ENCODE measurements around the gene ZRSR2. TPM values are rescaled to one million over a fixed set of nuclear protein-coding genes. Genes with fewer than 3 reads are reported as not detected.

The ZRSR2 gene
- total RNA-seq, 4 donors from 2014 or later = 3.9 to 8.4 (median 6.9) TPM

- in situ Hi-C loops (cut with MboI; ENCODE audit: low sequenced_read_pairs in 4 of 4) = loop anchor here in 1 of 4 donors (25.0 kb wide), 1 partner anchor 95 kb away; no protein-coding TSS in a partner anchor
- ATAC-seq (no peak), DNase-seq (no peak)
- Histone ChIP-seq H3K4me1 (no peaks in the 10 kb centered on the region), H3K9me3 (no peaks in the 10 kb centered on the region), H3K27ac (no peak overlapping the region), H3K36me3 (peaks cover 0 to 30% of the 10 kb centered on the region in 2 donors), H3K4me3 (no peak overlapping the region), H3K27me3 (no peaks in the 10 kb centered on the region)
- TF ChIP-seq POLR2A (IDR thresholded peaks at IDR 0.05) (no peak), CTCF (IDR thresholded peaks at IDR 0.05 in 4 of 5, conservative IDR thresholded peaks at IDR 0.05 in 1 of 5) (no peak)
- intact Hi-C loops (cut with DNase I; ENCODE audit: low total_unique reads) = no loop called here
Measured at GRCh38 chrX:15816886-15817285, 26.6 kb downstream of the ZRSR2 start.

GRCh38 chrX:15820106-15821073 lies 30.1 kb downstream of the ZRSR2 start:
- Histone ChIP-seq H3K4me1 (no peaks in the 10 kb centered on the region), H3K4me3 (no peak overlapping the region), H3K27ac (no peak overlapping the region), H3K27me3 (no peaks in the 10 kb centered on the region), H3K36me3 (peaks cover 0 to 30% of the 10 kb centered on the region in 2 donors), H3K9me3 (no peaks in the 10 kb centered on the region)
- no peak for DNase-seq
- intact Hi-C loops (cut with DNase I; ENCODE audit: low total_unique reads) = no loop called here
- in situ Hi-C loops (cut with MboI; ENCODE audit: low sequenced_read_pairs in 4 of 4) = loop anchor here in 1 of 4 donors (25.0 kb wide), 1 partner anchor 92 kb away; no protein-coding TSS in a partner anchor
- ATAC-seq = no peak
- no peak for TF ChIP-seq CTCF (IDR thresholded peaks at IDR 0.05 in 4 of 5, conservative IDR thresholded peaks at IDR 0.05 in 1 of 5)
- TF ChIP-seq POLR2A (IDR thresholded peaks at IDR 0.05) = no peak

GRCh38 chrX:15822922-15823321 lies 32.6 kb downstream of the ZRSR2 start:
- no peak overlapping the region for H3K4me3 ChIP-seq
- no peaks in the 10 kb centered on the region for H3K27me3 ChIP-seq
- DNase-seq = no peak
- H3K27ac ChIP-seq = no peak overlapping the region
- intact Hi-C loops (cut with DNase I; ENCODE audit: low total_unique reads) = no loop called here
- peaks cover 0 to 33% of the 10 kb centered on the region in 2 donors for H3K36me3 ChIP-seq
- in situ Hi-C loops (cut with MboI; ENCODE audit: low sequenced_read_pairs in 4 of 4) = loop anchor here in 1 of 4 donors (25.0 kb wide), 1 partner anchor 89 kb away; no protein-coding TSS in a partner anchor
- H3K9me3 ChIP-seq = no peaks in the 10 kb centered on the region
- TF ChIP-seq POLR2A (IDR thresholded peaks at IDR 0.05) (no peak), CTCF (IDR thresholded peaks at IDR 0.05 in 4 of 5, conservative IDR thresholded peaks at IDR 0.05 in 1 of 5) (no peak)
- H3K4me1 ChIP-seq = no peaks in the 10 kb centered on the region
- no peak for ATAC-seq

GRCh38 chrX:15825936-15826335 lies 35.7 kb downstream of the ZRSR2 start:
- Histone ChIP-seq H3K27ac (no peak overlapping the region), H3K4me1 (no peaks in the 10 kb centered on the region), H3K9me3 (no peaks in the 10 kb centered on the region), H3K36me3 (peaks cover 0 to 23% of the 10 kb centered on the region in 2 donors), H3K27me3 (no peaks in the 10 kb centered on the region), H3K4me3 (no peak overlapping the region)
- in situ Hi-C loops (cut with MboI; ENCODE audit: low sequenced_read_pairs in 4 of 4) (no loop called here), intact Hi-C loops (cut with DNase I; ENCODE audit: low total_unique reads) (no loop called here)
- ATAC-seq (no peak), DNase-seq (no peak)
- TF ChIP-seq CTCF (IDR thresholded peaks at IDR 0.05 in 4 of 5, conservative IDR thresholded peaks at IDR 0.05 in 1 of 5) (no peak), POLR2A (IDR thresholded peaks at IDR 0.05) (no peak)

Measured in gastrocnemius medialis (tissue), 4 donors.